Lower leg skin (tissue), 3 donors: ENCODE results near the gene MVB12B.

ENCODE experiments used
- POLR2A ChIP-seq, 2 donors: fragments of 450-650 bp; IDR thresholded peaks; one replicate each; pipeline ENCODE4 v1.6.1; 2016 to 2017; ENCODE audit warnings: antibody characterized with exemption in 2 of 2, mild to moderate bottlenecking in 1 of 2, moderate library complexity in 1 of 2
- TF ChIP-seq, protein P1 (sequence below), 3 donors: fragments of 450-650 bp; IDR thresholded peaks; one replicate each; pipeline ENCODE4 v1.5.1; 2016; ENCODE audit warnings: antibody characterized with exemption in 3 of 3, mild to moderate bottlenecking in 3 of 3, moderate library complexity in 2 of 3

- TF ChIP-seq, protein P1, sequence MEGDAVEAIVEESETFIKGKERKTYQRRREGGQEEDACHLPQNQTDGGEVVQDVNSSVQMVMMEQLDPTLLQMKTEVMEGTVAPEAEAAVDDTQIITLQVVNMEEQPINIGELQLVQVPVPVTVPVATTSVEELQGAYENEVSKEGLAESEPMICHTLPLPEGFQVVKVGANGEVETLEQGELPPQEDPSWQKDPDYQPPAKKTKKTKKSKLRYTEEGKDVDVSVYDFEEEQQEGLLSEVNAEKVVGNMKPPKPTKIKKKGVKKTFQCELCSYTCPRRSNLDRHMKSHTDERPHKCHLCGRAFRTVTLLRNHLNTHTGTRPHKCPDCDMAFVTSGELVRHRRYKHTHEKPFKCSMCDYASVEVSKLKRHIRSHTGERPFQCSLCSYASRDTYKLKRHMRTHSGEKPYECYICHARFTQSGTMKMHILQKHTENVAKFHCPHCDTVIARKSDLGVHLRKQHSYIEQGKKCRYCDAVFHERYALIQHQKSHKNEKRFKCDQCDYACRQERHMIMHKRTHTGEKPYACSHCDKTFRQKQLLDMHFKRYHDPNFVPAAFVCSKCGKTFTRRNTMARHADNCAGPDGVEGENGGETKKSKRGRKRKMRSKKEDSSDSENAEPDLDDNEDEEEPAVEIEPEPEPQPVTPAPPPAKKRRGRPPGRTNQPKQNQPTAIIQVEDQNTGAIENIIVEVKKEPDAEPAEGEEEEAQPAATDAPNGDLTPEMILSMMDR (IDR thresholded peaks at IDR 0.05) = no peak
- no peak for TF ChIP-seq POLR2A (IDR thresholded peaks at IDR 0.05)
Observed at GRCh38 chr9:126390923-126391322, 64.3 kb downstream of the MVB12B start.
